Measurements from ENCODE around the gene PROZ.
A peak's percentile ranks its signal among the peaks of the same experiment; 100 is the strongest.
"Not testable (repeated sequence)": the region's sequence is repeated elsewhere in the genome, so short reads cannot be mapped to it uniquely, and the experiment has no call there.

The PROZ gene

GRCh38 chr13:113158946-113159345 lies 498 bp downstream of the PROZ start:
- DNase-seq = no peak

- DNase-seq = no peak
These were observed 1.3 kb downstream of the PROZ start for GRCh38 chr13:113159701-113160100.

GRCh38 chr13:113160983-113161382 lies 2.5 kb downstream of the PROZ start:
- DNase-seq = no peak

- DNase-seq = no peak
These were observed 3.0 kb downstream of the PROZ start for GRCh38 chr13:113161433-113161832.

- not testable (repeated sequence) for DNase-seq
These were observed 3.5 kb downstream of the PROZ start for GRCh38 chr13:113161975-113162374.

GRCh38 chr13:113162783-113163685 lies 4.6 kb downstream of the PROZ start:
- DNase-seq = no peak

- DNase-seq = no peak
These were observed 6.0 kb downstream of the PROZ start for GRCh38 chr13:113164492-113164891.

- DNase-seq = no peak
These were observed 7.8 kb downstream of the PROZ start for GRCh38 chr13:113166266-113166665.

GRCh38 chr13:113166681-113167080 lies 8.2 kb downstream of the PROZ start:
- no peak for DNase-seq

GRCh38 chr13:113167155-113167554 lies 8.7 kb downstream of the PROZ start:
- no peak for DNase-seq

GRCh38 chr13:113167575-113167974 lies 9.1 kb downstream of the PROZ start:
- DNase-seq = no peak

GRCh38 chr13:113168211-113168610 lies 9.8 kb downstream of the PROZ start:
- DNase-seq = no peak

- DNase-seq = no peak
These were observed 11.1 kb downstream of the PROZ start for GRCh38 chr13:113169277-113170272.

- no peak for DNase-seq
These were observed 12.1 kb downstream of the PROZ start for GRCh38 chr13:113170511-113170910.

- DNase-seq = no peak
These were observed 13.0 kb downstream of the PROZ start for GRCh38 chr13:113171250-113172125.

GRCh38 chr13:113172419-113172926 lies 14.0 kb downstream of the PROZ start:
- DNase-seq = no peak

GRCh38 chr13:113176280-113176679 lies 17.8 kb downstream of the PROZ start:
- no peak for DNase-seq

- DNase-seq = no peak
These were observed 18.4 kb downstream of the PROZ start for GRCh38 chr13:113176822-113177221.

GRCh38 chr13:113178070-113178895 lies 19.8 kb downstream of the PROZ start:
- DNase-seq = peak; percentile 93

- no peak for DNase-seq
These were observed 20.4 kb downstream of the PROZ start for GRCh38 chr13:113178896-113179167.

GRCh38 chr13:113179374-113180230 lies 21.2 kb downstream of the PROZ start:
- DNase-seq = no peak

Measured in fibroblast of skin of right quadriceps (primary cell).